HEK293T (cell line): ENCODE results near the gene FAM107B.

Source experiments
- ARNT ChIP-seq: fragments of 450-650 bp; IDR thresholded peaks from 2 replicates; pipeline ENCODE4 v1.6.1; 2017; ENCODE audit warnings: mild to moderate bottlenecking
- BHLHE40 ChIP-seq: fragments of 450-650 bp; IDR thresholded peaks from 2 replicates; pipeline ENCODE4 v1.6.1; 2016; ENCODE audit warnings: mild to moderate bottlenecking, moderate library complexity, borderline replicate concordance
- ELF4 ChIP-seq: fragments of 450-650 bp; IDR thresholded peaks from 2 replicates; pipeline ENCODE4 v1.6.1; 2017; ENCODE audit warnings: antibody characterized with exemption
- FOXK2 ChIP-seq: fragments of 450-650 bp; IDR thresholded peaks from 2 replicates; pipeline ENCODE4 v1.6.1; 2016; ENCODE audit warnings: mild to moderate bottlenecking
- LEF1 ChIP-seq: fragments of 450-650 bp; IDR thresholded peaks from 2 replicates; pipeline ENCODE4 v1.6.1; 2017; ENCODE audit warnings: mild to moderate bottlenecking, borderline replicate concordance
- NFRKB ChIP-seq: fragments of 450-650 bp; IDR thresholded peaks from 2 replicates; pipeline ENCODE4 v1.6.1; 2016; ENCODE audit warnings: mild to moderate bottlenecking, moderate library complexity
- SUZ12 ChIP-seq: fragments of 450-650 bp; IDR thresholded peaks from 2 replicates; pipeline ENCODE4 v1.6.1; 2016; ENCODE audit warnings: mild to moderate bottlenecking
- ZNF384 ChIP-seq: fragments of 450-650 bp; IDR thresholded peaks from 2 replicates; pipeline ENCODE4 v1.6.1; 2016
- TF ChIP-seq, protein P1 (sequence below): fragments of 450-650 bp; IDR thresholded peaks from 2 replicates; pipeline ENCODE4 v1.6.1; 2016

GRCh38 chr10:14581553-14582321, 193.0 kb downstream of the FAM107B start:
- TF ChIP-seq, protein P1, sequence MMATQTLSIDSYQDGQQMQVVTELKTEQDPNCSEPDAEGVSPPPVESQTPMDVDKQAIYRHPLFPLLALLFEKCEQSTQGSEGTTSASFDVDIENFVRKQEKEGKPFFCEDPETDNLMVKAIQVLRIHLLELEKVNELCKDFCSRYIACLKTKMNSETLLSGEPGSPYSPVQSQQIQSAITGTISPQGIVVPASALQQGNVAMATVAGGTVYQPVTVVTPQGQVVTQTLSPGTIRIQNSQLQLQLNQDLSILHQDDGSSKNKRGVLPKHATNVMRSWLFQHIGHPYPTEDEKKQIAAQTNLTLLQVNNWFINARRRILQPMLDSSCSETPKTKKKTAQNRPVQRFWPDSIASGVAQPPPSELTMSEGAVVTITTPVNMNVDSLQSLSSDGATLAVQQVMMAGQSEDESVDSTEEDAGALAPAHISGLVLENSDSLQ: no peak
- TF ChIP-seq NFRKB (no peak), BHLHE40 (no peak), LEF1 (no peak), ZNF384 (no peak), SUZ12 (no peak), ELF4 (no peak), FOXK2 (no peak), ARNT (no peak)
